Fibroblast of skin of right biceps (primary cell): ENCODE results near the gene BCL2L1.
"Not testable (repeated sequence)": the region's sequence is repeated elsewhere in the genome, so short reads cannot be mapped to it uniquely, and the experiment has no call there.

Experiments used
- DNase-seq: peaks from one replicate; pipeline ENCODE4 v3.0.0-alpha.2; 2013

BCL2L1 gene

DNA sequence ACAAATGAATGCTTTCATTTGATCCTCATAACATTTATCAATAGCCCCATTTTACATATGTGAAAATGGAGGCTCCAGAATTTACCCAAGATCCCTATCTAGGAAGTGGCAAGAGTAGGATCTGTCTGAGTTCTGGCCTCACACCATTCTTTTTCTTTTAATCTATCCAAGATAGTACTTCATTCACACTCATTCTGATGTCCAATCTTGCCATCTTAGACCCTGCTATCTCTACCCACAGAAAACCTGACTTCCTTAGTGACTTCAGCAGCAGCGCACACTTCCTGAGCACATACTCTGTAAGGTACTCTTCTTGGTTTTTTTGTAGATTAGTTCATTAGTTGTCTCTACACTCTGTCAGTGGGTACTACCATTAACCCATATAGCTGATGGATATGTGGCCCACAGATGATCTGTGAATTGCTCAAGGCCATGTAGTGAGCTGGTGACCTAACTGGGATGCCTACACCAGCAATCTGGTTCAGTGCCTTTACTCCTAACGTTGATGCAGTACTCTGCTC lies 48.7 kb downstream of the BCL2L1 start:
- DNase-seq: no peak

- DNase-seq: no peak
Measured at GRCh38 chr20:31673435-31673834, 49.2 kb downstream of the BCL2L1 start.

DNA sequence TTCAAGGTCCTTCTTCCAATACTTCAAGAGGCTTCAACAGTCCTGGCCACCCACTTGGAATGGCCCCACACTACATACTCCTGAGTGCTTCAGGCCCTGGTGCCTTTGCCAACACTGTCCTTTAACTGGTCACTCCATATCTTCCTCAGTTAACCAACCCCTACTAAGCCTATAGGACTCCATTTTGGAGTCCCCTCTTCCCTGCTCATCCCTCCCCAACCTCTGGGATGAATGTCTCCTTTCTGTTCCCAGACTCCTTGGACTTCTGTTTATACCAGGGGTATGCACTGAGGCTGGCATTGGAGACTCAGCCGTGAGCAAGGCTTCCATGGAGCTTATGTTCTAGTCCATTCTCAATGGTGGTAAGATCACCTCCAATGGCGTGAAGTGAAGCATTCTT lies 51.3 kb downstream of the BCL2L1 start:
- no peak for DNase-seq

DNA sequence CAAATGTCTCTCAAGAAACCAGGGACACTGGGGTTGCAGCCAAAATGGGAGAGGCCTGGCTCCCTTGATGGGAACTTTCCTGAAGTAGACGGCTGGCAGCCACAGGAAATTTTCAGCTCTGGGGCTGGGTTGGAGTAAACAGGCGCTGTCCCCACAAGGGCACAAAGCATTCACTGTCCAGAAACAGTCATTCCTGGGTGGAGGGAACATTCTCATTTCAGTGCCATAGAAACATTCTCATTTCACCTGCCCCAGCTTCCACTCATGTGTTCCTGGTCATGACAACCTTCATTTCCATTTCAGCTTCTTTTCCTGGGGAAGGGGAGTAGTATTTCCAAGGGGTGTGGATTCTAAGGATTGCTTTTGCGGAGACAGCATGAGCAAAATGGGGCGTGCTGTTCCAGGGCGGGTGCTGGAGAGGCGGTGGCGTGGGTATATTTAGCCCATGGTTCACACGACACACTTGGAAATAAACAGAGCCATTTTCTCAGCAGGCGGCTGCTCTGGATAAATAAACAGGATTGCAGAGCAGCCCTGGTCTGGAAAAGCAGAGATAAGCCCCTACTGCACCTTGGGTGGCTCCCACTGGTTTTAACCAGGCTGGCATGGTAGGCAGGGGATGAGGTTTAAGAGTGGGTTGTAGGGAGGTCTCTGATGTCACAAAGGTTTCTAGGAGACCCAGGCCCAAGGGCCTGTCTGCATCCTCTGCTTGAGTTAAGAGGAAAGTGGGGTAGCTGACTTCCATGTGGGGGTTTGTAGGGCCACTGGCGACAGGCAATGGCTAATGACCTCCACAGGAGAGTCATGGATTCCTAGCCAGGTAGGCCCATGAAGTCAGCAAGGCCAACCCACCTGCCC lies 52.1 kb downstream of the BCL2L1 start:
- no peak for DNase-seq

DNA sequence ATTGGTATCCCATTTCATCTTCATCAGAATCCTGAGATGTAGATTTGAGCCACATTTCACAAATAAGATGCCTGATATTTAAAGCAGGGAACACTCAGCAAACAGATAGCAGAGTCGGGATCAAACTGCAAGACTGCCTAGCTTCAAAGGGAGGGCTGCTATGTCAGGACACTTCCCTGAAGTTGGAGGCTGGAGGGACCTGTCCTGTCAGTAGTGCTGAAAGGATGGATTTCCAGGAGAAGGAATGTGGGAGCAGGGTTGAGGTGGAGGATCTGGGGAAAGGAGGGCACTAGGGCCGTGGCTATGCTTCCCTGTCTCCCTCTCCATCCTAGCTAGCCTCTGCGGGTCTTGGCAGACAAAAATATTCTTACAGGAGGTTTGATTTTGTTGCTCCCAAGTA lies 52.8 kb downstream of the BCL2L1 start:
- DNase-seq: no peak

- DNase-seq: not testable (repeated sequence)
Measured at GRCh38 chr20:31668944-31669343, 53.7 kb downstream of the BCL2L1 start.

- no peak for DNase-seq
Measured at GRCh38 chr20:31667315-31668285, 55.1 kb downstream of the BCL2L1 start.

- DNase-seq: no peak
Measured at GRCh38 chr20:31666258-31667042, 56.2 kb downstream of the BCL2L1 start.

DNA sequence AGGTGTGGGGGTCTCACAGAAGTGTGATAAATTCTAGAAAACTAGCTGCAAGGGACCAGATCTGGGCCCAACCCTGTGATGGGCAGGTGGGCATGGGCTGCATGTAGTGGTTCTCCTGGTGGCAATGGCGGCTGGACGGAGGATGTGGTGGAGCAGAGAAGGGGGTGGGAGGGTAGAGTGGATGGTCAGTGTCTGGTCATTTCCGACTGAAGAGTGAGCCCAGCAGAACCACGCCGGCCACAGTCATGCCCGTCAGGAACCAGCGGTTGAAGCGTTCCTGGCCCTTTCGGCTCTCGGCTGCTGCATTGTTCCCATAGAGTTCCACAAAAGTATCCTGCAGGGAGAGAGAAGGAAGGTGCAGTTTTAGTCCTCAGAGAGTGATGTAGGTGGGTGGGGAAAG lies 56.9 kb downstream of the BCL2L1 start:
- no peak for DNase-seq

GRCh38 chr20:31664696-31665354 lies 57.8 kb downstream of the BCL2L1 start:
- DNase-seq: no peak

DNA sequence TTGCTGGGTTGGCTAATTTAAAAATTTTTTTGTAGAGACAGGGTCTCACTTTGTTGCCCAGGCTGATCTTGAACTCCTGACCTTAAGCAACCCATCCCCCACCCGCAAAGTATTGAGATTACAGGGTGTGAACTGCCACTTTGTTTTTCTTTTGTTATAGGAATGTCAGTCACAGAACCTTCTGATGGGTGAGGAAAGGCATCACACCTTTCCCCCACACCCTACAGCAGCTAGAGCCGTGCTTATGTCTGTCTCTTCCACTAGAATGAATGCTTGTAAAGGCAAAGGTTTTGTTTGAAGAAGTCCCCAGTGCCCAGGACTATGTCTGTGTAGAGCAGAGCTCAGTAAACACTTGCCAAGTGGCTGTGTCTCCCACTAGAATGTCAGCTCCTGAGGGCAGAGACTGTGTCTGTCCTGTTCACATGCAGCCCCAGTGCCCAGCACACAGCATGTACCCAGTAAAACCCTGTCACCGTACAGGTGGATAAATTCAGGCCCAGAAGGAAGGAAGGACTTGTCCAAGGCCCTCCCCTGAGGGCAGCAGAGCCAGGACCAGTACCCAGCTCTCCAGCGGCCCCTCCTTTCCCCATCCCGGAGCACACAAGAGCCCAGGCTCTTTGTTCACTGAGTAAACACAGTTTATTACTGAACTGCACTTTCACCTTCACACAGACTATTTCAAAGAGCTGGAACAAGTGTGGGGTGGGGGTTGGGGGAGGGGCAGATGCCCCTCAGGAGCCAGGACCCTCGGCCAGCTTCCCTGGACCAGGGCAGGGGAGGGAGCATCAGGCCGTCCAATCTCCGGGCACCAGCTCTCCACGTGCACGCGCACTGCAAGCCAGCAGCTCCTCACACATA lies 58.6 kb downstream of the BCL2L1 start:
- DNase-seq: no peak

GRCh38 chr20:31663524-31663837 lies 59.2 kb downstream of the BCL2L1 start:
- no peak for DNase-seq

- DNase-seq: no peak
Measured at GRCh38 chr20:31662372-31662854, 60.3 kb downstream of the BCL2L1 start.

GRCh38 chr20:31661625-31662371 lies 60.9 kb downstream of the BCL2L1 start:
- DNase-seq: peak; percentile 72

- DNase-seq: no peak
Measured at GRCh38 chr20:31654534-31654933, 68.1 kb downstream of the BCL2L1 start.

DNA sequence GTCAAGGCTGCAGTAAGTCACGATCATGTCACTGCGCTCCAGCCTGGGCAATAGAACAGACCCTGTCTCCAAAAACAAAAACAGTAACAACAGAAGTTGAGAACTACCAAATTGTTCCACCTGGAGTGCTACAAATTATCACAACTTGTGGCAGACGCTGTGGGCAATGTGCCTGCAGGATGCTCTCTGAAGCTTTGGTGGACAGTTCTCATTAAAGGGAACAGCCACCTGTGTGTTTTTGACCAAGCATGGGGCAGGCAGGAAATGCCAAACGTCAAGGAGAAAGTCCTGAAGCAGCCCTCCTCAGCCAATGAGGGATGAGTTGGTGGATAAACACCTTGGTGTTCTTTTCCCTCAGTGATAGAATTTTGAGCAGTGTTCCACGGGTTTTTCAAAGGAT lies 69.1 kb downstream of the BCL2L1 start:
- no peak for DNase-seq

GRCh38 chr20:31652917-31653396 lies 69.7 kb downstream of the BCL2L1 start:
- DNase-seq: peak; percentile 70

DNA sequence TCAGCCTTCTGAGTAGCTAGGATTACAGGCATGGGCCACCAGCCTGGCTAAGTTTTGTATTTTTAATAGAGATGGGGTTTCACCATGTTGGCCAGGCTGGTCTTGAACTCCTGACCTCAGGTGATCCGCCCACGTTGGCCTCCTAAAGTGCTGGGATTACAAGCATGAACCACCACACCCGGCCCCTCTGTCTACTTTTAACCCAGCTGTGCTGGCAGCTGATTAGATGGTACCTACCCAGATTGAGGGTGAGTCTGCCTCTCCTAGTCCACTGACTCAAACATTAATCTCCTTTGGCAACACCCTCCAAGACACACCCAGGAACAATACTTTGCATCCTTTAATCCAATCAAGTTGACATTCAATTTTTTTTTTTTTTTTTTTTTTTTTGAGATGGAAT lies 74.6 kb downstream of the BCL2L1 start:
- not testable (repeated sequence) for DNase-seq

GRCh38 chr20:31644701-31645100 lies 78.0 kb downstream of the BCL2L1 start:
- no peak for DNase-seq

- no peak for DNase-seq
Measured at GRCh38 chr20:31643522-31643921, 79.1 kb downstream of the BCL2L1 start.
